C4-2B (cell line): ENCODE results near the gene GPANK1.

Experiments used
- ZFX ChIP-seq: fragments of 450-650 bp; IDR thresholded peaks from 2 replicates; pipeline ENCODE4 v1.6.1; 2017
- TF ChIP-seq, protein P1 (sequence below): fragments of 450-650 bp; conservative IDR thresholded peaks from 2 replicates; pipeline ENCODE4 v1.5.1; 2017; ENCODE audit warnings: mild to moderate bottlenecking

DNA sequence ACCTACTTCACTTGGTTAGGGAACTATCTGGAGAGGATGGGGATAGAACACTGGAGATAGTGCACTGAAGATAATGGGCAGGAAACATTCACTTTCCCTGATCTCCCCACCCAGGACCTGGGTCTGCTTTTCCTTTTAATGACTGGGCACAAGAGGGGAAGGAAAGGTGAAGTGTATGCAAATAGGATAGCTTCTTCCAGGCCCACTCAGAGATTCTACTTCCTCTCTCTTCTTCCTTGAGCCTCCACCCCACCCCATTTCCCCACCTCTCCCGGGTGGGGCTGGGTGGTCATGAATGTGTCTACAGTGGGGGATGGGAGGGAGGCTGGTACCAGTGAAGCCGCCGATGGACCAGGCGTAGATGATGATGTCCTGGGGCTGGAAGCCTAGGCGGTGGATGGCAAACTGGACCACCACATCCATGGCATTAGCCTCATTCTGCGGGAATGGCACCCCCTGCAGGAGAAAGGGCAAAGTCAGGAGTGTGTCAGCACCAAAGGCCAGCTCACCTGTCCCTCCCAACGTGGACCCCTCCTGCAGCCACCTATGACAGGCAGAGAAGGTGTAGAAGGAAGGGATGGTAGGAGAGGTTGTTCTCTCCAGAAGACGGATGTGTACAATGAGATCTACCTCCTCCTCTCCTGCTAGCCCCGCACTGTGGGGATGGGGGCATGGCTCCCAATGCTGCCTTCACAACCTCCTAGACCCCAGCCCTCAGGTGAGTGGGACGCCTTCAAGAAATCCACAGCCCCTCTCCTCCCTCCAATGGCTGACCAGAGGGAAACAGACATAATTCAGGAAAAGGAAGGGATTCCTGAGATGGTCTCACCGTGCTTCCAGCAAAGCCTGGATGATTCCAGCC lies 24.7 kb upstream of the GPANK1 start:
- TF ChIP-seq, protein P1, sequence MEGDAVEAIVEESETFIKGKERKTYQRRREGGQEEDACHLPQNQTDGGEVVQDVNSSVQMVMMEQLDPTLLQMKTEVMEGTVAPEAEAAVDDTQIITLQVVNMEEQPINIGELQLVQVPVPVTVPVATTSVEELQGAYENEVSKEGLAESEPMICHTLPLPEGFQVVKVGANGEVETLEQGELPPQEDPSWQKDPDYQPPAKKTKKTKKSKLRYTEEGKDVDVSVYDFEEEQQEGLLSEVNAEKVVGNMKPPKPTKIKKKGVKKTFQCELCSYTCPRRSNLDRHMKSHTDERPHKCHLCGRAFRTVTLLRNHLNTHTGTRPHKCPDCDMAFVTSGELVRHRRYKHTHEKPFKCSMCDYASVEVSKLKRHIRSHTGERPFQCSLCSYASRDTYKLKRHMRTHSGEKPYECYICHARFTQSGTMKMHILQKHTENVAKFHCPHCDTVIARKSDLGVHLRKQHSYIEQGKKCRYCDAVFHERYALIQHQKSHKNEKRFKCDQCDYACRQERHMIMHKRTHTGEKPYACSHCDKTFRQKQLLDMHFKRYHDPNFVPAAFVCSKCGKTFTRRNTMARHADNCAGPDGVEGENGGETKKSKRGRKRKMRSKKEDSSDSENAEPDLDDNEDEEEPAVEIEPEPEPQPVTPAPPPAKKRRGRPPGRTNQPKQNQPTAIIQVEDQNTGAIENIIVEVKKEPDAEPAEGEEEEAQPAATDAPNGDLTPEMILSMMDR = no peak; the same call in 1 of the 2 replicates
- TF ChIP-seq ZFX = no peak
